GM23248 (cell line): ENCODE measurements around the gene SETBP1.

Experiments used
- EZH2 ChIP-seq: fragments of 200-600 bp; sonication (generic); IDR thresholded peaks from 2 replicates; pipeline ENCODE4 v1.6.1; 2018; ENCODE audit warnings: antibody characterized with exemption, mild to moderate bottlenecking; ENCODE audit not compliant: insufficient read depth, poor library complexity, severe bottlenecking
- EZH2phosphoT487 ChIP-seq: fragments of 200-600 bp; sonication (generic); IDR thresholded peaks from 2 replicates; pipeline ENCODE4 v1.6.1; 2018; ENCODE audit warnings: antibody characterized with exemption, moderate library complexity, mild to moderate bottlenecking, low read depth; ENCODE audit not compliant: insufficient read depth

GRCh38 chr18:44807766-44808165 is 127.1 kb downstream of the SETBP1 start:
- TF ChIP-seq EZH2 (no peak), EZH2phosphoT487 (no peak)
